ENCODE data around the gene STXBP5L. TPM values are rescaled to one million over a fixed set of nuclear protein-coding genes. Genes with fewer than 3 reads are reported as not detected.
A peak's percentile ranks its signal among the peaks of the same experiment; 100 is the strongest.
"Not testable (repeated sequence)": the region's sequence is repeated elsewhere in the genome, so short reads cannot be mapped to it uniquely, and the experiment has no call there.

STXBP5L gene
- total RNA-seq, 1 donor from 2014 or later: 1.4 TPM

GRCh38 chr3:120983841-120984240 lies 75.8 kb downstream of the STXBP5L start:
- DNase-seq (ENCODE audit: low spot score) (no peak), ATAC-seq (no peak)
- intact Hi-C loops (cut with DNase I): no loop called here

- no peak for DNase-seq (ENCODE audit: low spot score)
- intact Hi-C loops (cut with DNase I): no loop called here
- ATAC-seq: no peak
Observed at GRCh38 chr3:120985242-120985641, 77.2 kb downstream of the STXBP5L start.

DNA sequence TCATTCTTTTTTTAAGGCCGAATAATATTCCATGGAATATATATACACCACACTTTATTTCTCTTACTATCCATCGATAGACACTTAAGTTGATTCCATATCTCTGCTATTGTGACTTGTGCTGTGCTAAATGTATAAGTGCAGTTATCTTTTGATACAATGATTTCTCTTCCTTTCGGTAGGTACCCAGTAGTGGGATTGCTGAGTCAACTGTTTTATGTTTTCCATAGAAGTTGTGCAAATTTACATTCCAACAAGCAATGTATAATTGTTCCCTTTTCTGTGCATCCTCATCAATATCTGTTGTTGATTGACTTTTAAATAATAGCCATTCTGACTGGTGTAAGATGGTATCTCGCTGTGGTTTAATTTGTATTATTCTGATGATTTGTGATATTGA lies 81.0 kb downstream of the STXBP5L start:
- ATAC-seq (no peak), DNase-seq (ENCODE audit: low spot score) (no peak)
- intact Hi-C loops (cut with DNase I): no loop called here

DNA sequence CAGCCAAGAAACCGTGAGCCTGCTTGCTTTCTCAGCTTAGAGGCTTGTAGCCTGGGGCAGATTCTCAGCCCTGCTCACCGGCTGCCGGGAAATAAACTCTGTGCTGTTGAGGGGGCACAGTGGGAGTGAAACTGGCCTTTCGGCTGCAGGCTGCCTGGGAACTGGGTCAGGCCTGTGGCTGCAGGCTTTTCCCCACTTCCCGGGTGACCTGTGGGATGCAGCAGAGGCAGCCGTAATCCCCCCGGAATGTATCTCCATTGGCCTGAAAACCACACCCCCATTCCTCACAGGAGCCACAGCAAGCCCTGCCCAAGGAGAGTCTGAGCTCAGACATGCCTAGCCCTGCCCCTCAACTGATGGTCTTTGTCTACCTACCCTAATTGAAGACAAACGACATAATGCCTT lies 110.9 kb downstream of the STXBP5L start:
- intact Hi-C loops (cut with DNase I): no loop called here
- DNase-seq (ENCODE audit: low spot score): no peak
- ATAC-seq: no peak

- no peak for DNase-seq (ENCODE audit: low spot score)
- ATAC-seq: no peak
- intact Hi-C loops (cut with DNase I): no loop called here
Observed at GRCh38 chr3:121063628-121064027, 155.6 kb downstream of the STXBP5L start.

DNA sequence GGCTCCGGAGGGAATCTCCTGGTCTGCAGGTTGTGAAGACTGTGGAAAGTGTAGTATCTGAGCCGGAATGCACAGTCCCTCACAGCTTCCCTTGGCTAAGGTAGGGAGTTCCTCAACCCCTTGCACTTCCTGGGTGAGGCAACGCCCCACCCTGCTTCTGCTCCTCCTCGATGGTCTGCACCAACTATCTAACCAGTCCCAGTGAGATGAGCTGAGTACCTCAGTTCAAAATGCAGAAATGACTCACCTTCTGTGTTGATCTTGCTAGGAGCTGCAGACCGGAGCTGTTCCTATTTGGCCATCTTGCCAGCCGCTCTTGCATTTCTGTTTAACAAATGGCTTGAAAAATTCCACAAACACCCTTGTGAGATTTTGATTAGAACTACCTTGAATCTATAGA lies 156.1 kb downstream of the STXBP5L start:
- DNase-seq (ENCODE audit: low spot score): no peak
- ATAC-seq: no peak
- intact Hi-C loops (cut with DNase I): no loop called here

DNA sequence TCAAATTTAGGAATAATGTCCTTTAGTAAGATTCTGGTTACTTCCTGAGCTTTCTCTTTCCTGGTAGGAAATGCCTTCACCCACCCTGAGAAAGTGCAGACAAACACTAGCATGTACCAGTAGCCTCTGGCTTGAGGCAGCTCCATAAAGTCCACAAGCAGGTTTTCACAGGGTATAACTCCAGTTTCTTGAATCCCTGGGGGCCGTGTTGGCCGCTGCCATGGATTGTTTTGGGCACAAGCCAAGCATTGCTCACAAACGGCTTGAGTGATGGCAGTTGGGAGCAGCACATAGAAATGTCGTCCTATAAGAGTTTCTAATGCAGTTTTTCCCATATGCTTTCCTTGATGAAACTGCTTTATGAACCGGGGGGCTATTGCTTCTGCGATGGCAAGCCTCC lies 164.1 kb downstream of the STXBP5L start:
- intact Hi-C loops (cut with DNase I): no loop called here
- ATAC-seq: no peak
- DNase-seq (ENCODE audit: low spot score): no peak

- intact Hi-C loops (cut with DNase I): no loop called here
- ATAC-seq (no peak), DNase-seq (ENCODE audit: low spot score) (no peak)
Observed at GRCh38 chr3:121073011-121073410, 165.0 kb downstream of the STXBP5L start.

- no peak for ATAC-seq
- intact Hi-C loops (cut with DNase I): no loop called here
- DNase-seq (ENCODE audit: low spot score): no peak
Observed at GRCh38 chr3:121075191-121075590, 167.2 kb downstream of the STXBP5L start.

- intact Hi-C loops (cut with DNase I); ATAC-seq; DNase-seq (ENCODE audit: low spot score): not testable (repeated sequence)
Observed at GRCh38 chr3:121078378-121079101, 170.5 kb downstream of the STXBP5L start.

GRCh38 chr3:121096953-121097352 lies 188.9 kb downstream of the STXBP5L start:
- DNase-seq (ENCODE audit: low spot score): no peak
- ATAC-seq: no peak
- intact Hi-C loops (cut with DNase I): no loop called here

GRCh38 chr3:121111086-121111485 lies 203.1 kb downstream of the STXBP5L start:
- ATAC-seq; DNase-seq (ENCODE audit: low spot score); intact Hi-C loops (cut with DNase I): not testable (repeated sequence)

DNA sequence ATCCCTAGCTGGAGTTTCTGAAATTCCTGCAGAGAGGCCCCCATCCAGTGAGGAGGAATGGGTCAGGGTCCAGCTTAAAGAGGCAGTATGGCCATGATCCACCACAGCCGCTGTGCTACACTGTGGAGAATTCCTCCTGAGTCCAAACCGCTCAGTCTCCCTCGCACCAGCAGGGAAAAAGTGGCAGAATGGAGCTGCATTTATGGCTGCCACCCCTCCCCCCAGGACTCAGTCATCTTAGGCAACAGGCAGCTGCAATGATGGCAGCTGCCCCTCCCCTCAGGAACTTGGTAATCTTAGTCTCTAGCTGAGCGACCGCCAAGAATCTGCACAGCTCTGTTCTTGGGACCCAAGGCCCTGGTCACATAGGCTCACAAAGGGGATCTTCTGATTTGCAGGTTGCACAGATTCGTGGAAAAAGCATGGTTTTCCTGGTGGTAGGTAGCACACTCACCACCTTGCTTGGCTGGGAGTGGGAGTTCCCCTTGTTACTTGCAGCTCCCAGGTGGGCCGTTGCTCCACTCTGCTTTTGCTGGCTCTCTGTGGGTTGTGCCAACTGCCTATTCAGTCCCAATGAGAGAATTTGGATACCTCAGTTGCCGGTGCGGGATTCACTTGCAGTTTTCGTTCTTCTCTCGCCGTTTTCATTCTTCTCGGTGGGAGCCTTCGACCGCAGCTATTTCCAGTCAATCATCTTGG lies 204.1 kb downstream of the STXBP5L start:
- ATAC-seq (no peak), DNase-seq (ENCODE audit: low spot score) (peak; percentile 32)
- intact Hi-C loops (cut with DNase I): no loop called here

DNA sequence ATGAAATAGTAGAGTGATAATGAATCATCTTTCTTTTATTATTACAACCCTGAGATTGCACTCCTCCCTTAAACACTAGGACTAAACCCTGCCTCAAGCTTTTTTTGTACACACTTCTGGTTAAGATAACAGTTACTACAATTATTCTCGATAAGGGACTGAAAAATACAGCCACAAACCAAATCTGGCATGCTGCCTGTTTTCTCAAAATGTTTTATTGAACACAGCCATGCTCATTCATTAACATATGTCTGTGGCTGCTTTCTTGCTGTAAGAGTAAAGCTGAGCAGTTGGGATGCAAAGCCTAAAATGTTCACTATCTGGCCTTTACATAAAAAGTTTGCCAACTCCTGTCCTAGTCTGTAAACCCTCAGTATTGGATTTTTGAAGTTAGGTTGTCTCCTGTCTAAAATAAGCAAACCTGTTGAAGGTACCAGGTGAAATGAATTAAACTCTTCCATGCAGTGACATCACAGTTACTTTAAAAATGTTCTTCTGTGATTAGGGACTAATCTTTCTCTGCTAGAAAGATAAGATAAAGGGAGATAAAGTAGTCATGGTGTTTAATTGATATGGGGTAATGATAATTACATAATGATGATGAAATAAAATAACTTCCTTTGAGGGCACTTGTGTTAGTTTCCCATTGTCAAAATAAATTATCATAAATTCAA lies 218.2 kb downstream of the STXBP5L start:
- ATAC-seq (no peak), DNase-seq (ENCODE audit: low spot score) (no peak)
- intact Hi-C loops (cut with DNase I): no loop called here

- intact Hi-C loops (cut with DNase I): no loop called here
- ATAC-seq (no peak), DNase-seq (ENCODE audit: low spot score) (no peak)
Observed at GRCh38 chr3:121126707-121127035, 218.7 kb downstream of the STXBP5L start.

DNA sequence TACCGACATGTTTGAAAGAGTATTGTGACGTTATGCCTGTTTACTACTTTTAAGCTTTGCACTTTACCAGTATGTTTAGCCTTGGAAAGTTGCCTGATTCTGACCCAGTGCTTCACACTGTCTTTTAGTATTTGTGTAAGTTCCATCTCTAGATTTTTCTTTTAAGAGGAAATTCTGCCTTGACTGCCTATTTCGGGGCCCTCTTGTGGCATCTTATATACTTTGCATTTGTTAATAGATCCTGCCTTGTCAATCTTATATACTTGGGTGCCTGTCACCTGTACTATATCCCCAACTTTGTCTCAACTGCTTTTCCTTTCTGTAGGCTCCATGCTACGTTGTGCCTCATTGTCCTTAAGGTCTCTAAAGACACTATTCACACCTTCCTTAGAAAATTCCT lies 244.6 kb downstream of the STXBP5L start:
- ATAC-seq (no peak), DNase-seq (ENCODE audit: low spot score) (no peak)
- intact Hi-C loops (cut with DNase I): no loop called here

DNA sequence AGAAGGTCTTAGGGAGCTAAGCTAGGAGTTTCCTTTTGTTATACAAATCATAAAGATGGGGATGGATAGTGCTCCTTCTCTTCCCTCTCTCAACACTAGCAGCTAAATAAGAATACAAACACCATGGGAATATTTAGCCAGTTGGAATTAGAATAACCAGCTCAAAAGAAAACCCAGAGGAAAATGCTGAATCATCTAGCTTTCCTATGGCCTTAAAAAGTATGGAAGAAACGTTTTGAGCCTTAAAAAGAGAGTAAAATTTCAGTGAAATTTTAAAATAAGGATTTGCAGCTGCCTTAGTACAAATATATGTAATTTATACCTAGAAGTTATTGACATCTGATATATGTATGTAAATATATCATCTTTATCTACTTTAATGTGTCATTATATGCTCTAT lies 245.8 kb downstream of the STXBP5L start:
- ATAC-seq: no peak
- intact Hi-C loops (cut with DNase I): no loop called here
- no peak for DNase-seq (ENCODE audit: low spot score)

DNA sequence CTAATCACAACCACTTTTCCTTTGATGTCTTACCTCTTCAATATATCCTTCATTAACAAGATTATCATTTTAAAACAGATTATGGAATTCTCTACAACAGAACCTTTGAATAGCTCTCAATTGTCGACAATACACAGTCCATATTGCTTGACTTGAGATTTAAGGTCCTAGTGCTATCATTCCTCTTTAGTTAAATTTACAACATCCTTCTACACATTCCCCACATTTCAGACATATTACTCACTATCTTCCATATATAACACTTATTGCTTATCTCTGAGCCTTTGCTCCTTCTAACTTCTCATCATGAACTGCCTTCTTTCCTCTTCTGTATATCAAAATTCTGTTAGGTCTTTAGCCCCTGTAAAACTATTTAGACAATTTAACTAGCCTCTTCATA lies 247.0 kb downstream of the STXBP5L start:
- DNase-seq (ENCODE audit: low spot score) (no peak), ATAC-seq (no peak)
- intact Hi-C loops (cut with DNase I): no loop called here

DNA sequence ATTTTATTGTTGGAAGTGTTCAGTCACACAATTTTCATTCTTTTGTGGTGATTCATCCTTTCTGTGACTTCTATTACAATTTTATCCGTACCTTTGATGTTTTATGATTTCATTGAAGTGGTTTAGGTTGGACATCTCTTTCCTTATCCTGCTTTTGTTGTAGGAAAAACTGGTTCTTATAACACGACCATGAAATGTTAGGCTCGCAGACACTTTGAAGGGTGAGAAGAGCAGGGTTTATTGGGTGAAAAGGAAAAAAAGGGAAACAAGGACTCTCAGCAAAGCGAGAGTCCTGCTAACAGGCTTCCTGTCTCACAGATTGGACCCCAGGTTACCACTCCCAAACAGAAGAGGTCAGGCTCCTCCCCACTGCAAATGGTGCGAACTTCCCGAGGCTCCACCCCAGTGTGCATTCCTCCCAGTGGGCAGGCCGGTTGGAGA lies 257.4 kb downstream of the STXBP5L start:
- intact Hi-C loops (cut with DNase I): no loop called here
- ATAC-seq (no peak), DNase-seq (ENCODE audit: low spot score) (no peak)

DNA sequence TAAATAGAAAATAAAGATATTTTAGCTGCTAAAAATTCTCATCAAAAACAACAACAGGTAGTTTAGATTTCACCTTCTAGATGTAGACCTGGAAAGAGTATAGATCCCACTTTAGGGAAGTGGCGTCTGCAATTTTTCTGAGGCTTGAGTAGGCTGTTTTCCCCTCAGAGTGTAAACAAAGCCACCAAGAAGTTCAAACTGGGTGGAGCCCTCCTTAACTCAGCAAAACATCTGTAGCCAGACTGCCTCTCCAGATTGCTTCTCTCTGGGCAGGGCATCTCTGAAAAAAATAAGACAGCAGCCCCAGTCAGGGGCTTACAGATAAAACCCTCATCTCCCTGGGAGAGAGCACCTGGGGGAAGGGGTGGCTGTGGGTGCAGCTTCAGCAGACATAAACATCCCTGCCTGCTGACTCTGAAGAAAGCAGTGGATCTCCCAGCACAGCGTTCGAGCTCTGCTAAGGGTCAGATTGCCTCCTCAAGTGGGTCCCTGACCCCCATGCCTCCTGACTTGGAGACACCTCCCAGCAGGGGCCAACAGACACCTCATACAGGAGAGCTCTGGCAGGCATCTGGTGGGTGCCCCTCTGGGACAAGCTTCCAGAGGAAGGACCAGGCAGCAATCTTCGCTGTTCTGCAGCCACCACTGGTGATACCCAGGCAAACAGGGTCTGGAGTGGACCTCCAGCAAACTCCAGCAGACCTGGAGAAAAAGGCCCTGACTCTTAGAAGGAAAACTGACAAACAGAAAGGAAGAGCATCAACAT lies 259.6 kb downstream of the STXBP5L start:
- intact Hi-C loops (cut with DNase I): no loop called here
- no peak for DNase-seq (ENCODE audit: low spot score)
- ATAC-seq: no peak

Data from sciatic nerve (tissue), 2 donors.